Naive thymus-derived CD4-positive, alpha-beta T cell (primary cell): Measurements from ENCODE around the gene HIVEP3. TPM values are rescaled to one million over a fixed set of nuclear protein-coding genes. Genes with fewer than 3 reads are reported as not detected.

Experiments used
- ATAC-seq: fragments of 150-1000 bp; cut with Tn5 transposase; 2 replicates; pipeline ENCODE4 v1.10.0; 2021; ENCODE audit warnings: mild to moderate bottlenecking, moderate library complexity
- CTCF ChIA-PET: fragments of 350-600 bp; sonication (Branson Sonifier 250); formaldehyde crosslinking; loops from one replicate; lab custom pipeline; 2021; ENCODE audit warnings: antibody characterized with exemption; lab: Charles Lee
- POLR2A ChIA-PET: fragments of 350-600 bp; sonication (Branson Sonifier 250); formaldehyde crosslinking; loops from one replicate; lab custom pipeline; 2021; ENCODE audit warnings: antibody characterized with exemption, inconsistent platforms; lab: Charles Lee
- DNase-seq, 9 donors: peaks; one replicate each; pipeline versions ENCODE4 v3.0.0 to v3.0.0-alpha.2; 2020 to 2022; ENCODE audit warnings: mixed read lengths in 1 of 9
- H3K27ac ChIP-seq: one replicate; pipeline ENCODE4 v1.7.0; 2013; ENCODE audit warnings: mild to moderate bottlenecking, low read depth, low read length, moderate library complexity
- H3K27me3 ChIP-seq, 2 donors: one replicate each; pipeline ENCODE4 v1.7.0; 2013; ENCODE audit warnings: low read length in 2 of 2, mild to moderate bottlenecking in 2 of 2, moderate library complexity in 2 of 2; ENCODE audit not compliant: control insufficient read depth in 2 of 2, insufficient read depth in 2 of 2
- H3K36me3 ChIP-seq, 3 experiments: 1 replicate in 2 of 3; 2 replicates in 1 of 3; pipeline ENCODE4 v1.7.0; 2013; ENCODE audit warnings: low read length in 3 of 3, mild to moderate bottlenecking in 3 of 3, moderate library complexity in 1 of 3; ENCODE audit not compliant: insufficient read depth in 3 of 3, control insufficient read depth in 2 of 3
- H3K4me1 ChIP-seq, 2 donors: one replicate each; pipeline ENCODE4 v1.7.0; 2013; ENCODE audit warnings: low read length in 2 of 2, mild to moderate bottlenecking in 2 of 2, moderate library complexity in 1 of 2; ENCODE audit not compliant: control insufficient read depth in 2 of 2, insufficient read depth in 2 of 2
- H3K4me3 ChIP-seq: 2 replicates; pipeline ENCODE4 v1.7.0; 2013; ENCODE audit warnings: mild to moderate bottlenecking, low read length
- H3K9me3 ChIP-seq, 3 experiments: 1 replicate in 2 of 3; 2 replicates in 1 of 3; pipeline ENCODE4 v1.7.0; 2013; ENCODE audit warnings: low read length in 3 of 3; ENCODE audit not compliant: control insufficient read depth in 2 of 3
- H3K27ac Mint-ChIP-seq, 9 donors: one replicate each; pipeline ENCODE4 v1.8.0; 2020 to 2022; ENCODE audit warnings: mixed read lengths in 9 of 9, mild to moderate bottlenecking in 8 of 9, moderate library complexity in 5 of 9, inconsistent platforms in 2 of 9
- H3K27me3 Mint-ChIP-seq, 5 donors: one replicate each; pipeline ENCODE4 v1.8.0; 2021 to 2022; ENCODE audit warnings: mixed read lengths in 5 of 5, mild to moderate bottlenecking in 1 of 5
- H3K36me3 Mint-ChIP-seq, 5 donors: one replicate each; pipeline ENCODE4 v1.8.0; 2020 to 2022; ENCODE audit warnings: mixed read lengths in 5 of 5, mild to moderate bottlenecking in 3 of 5, inconsistent platforms in 1 of 5
- H3K4me1 Mint-ChIP-seq, 7 donors: one replicate each; pipeline ENCODE4 v1.8.0; 2020 to 2022; ENCODE audit warnings: mixed read lengths in 7 of 7, mild to moderate bottlenecking in 3 of 7, inconsistent platforms in 1 of 7
- H3K4me3 Mint-ChIP-seq, 10 donors: one replicate each; pipeline ENCODE4 v1.8.0; 2020 to 2022; ENCODE audit warnings: mild to moderate bottlenecking in 10 of 10, mixed read lengths in 10 of 10, moderate library complexity in 6 of 10, inconsistent platforms in 2 of 10
- H3K9me3 Mint-ChIP-seq, 11 donors: one replicate each; pipeline ENCODE4 v1.8.0; 2020 to 2022; ENCODE audit warnings: mixed read lengths in 11 of 11, mild to moderate bottlenecking in 4 of 11, inconsistent platforms in 1 of 11, moderate library complexity in 1 of 11
- intact Hi-C, 2 donors: fragments of 100-400 bp; cut with micrococcal nuclease; formaldehyde crosslinking; loops; one replicate each; pipeline ENCODE4 v1.15.1; 2023
- polyA plus RNA-seq, 2 donors: library from polyadenylated mRNA; unstranded; fragments of 300-500 nt; fragmentation: Illumina TruSeq; gene quantifications; one replicate each; pipeline ENCODE4 v1.2.3, GENCODE V29; 2021
- total RNA-seq, 6 experiments: library from RNA in 5 of 6; stranded (reverse) in 5 of 6; gene quantifications; 1 replicate in 5 of 6; 2 replicates in 1 of 6; pipeline ENCODE4 v1.2.3 and lab custom pipeline; 2021 to 2026

The HIVEP3 gene
- total and polyA plus RNA-seq, 7 experiments from 2014 or later: 4.3 to 19.1 (median 7.0) TPM

- peaks cover 0 to 4% of the 10 kb centered on the region in 2 donors for H3K4me1 ChIP-seq
- Mint-ChIP-seq H3K4me1 (peaks cover 0 to 26% (median 15%) of the 10 kb centered on the region in 7 donors), H3K4me3 (peak overlapping the region in 1 of 10 donors; percentile 41), H3K27me3 (no peaks in the 10 kb centered on the region), H3K27ac (peak overlapping the region in 2 of 9 donors; percentile 41 to 58), H3K9me3 (peaks cover 0 to 3% (median 0%) of the 10 kb centered on the region in 11 donors), H3K36me3 (peaks cover 0 to 15% (median 0%) of the 10 kb centered on the region in 5 donors)
- no peaks in the 10 kb centered on the region for H3K9me3 ChIP-seq
- intact Hi-C loops: loop anchor here in 1 of 2 donors (1.0 to 10.0 kb wide), 3 partner anchors 48 to 348 kb away; no protein-coding TSS in a partner anchor
- H3K36me3 ChIP-seq: no peaks in the 10 kb centered on the region
- peak in 1 of 9 donors; percentile 57 for DNase-seq
- no peak overlapping the region for H3K27ac ChIP-seq
- ChIA-PET POLR2A (no interaction called here), CTCF (no interaction called here)
- no peaks in the 10 kb centered on the region for H3K27me3 ChIP-seq
- ATAC-seq: peak; percentile 53
- H3K4me3 ChIP-seq: no peak overlapping the region
Observed at GRCh38 chr1:41862384-41863221, 56.1 kb downstream of the HIVEP3 start.

GRCh38 chr1:41861535-41862383 lies 57.0 kb downstream of the HIVEP3 start:
- CTCF ChIA-PET: no interaction called here
- Histone ChIP-seq H3K9me3 (no peaks in the 10 kb centered on the region), H3K27ac (no peak overlapping the region), H3K27me3 (no peaks in the 10 kb centered on the region), H3K36me3 (no peaks in the 10 kb centered on the region), H3K4me3 (no peak overlapping the region), H3K4me1 (peaks cover 0 to 4% of the 10 kb centered on the region in 2 donors)
- Mint-ChIP-seq H3K27ac (peak overlapping the region in 2 of 9 donors; percentile 58 to 71), H3K4me3 (peak overlapping the region in 1 of 10 donors; percentile 41), H3K36me3 (peaks cover 0 to 15% (median 3%) of the 10 kb centered on the region in 5 donors), H3K27me3 (no peaks in the 10 kb centered on the region), H3K4me1 (peaks cover 0 to 25% (median 15%) of the 10 kb centered on the region in 7 donors), H3K9me3 (peaks cover 0 to 3% (median 0%) of the 10 kb centered on the region in 11 donors)
- no peak for ATAC-seq
- no peak for DNase-seq
- POLR2A ChIA-PET: no interaction called here
- intact Hi-C loops: loop anchor here in 1 of 2 donors (10.0 kb wide), 2 partner anchors 47 to 347 kb away; no protein-coding TSS in a partner anchor

GRCh38 chr1:41860771-41861170 lies 58.0 kb downstream of the HIVEP3 start:
- intact Hi-C loops: loop anchor here in 1 of 2 donors (10.0 kb wide), 2 partner anchors 46 to 346 kb away; no protein-coding TSS in a partner anchor
- peaks cover 0 to 4% of the 10 kb centered on the region in 2 donors for H3K4me1 ChIP-seq
- no peaks in the 10 kb centered on the region for H3K27me3 Mint-ChIP-seq
- no peaks in the 10 kb centered on the region for H3K9me3 ChIP-seq
- no peaks in the 10 kb centered on the region for H3K27me3 ChIP-seq
- CTCF ChIA-PET: no interaction called here
- peaks cover 0 to 3% (median 0%) of the 10 kb centered on the region in 11 donors for H3K9me3 Mint-ChIP-seq
- H3K4me1 Mint-ChIP-seq: peaks cover 0 to 25% (median 15%) of the 10 kb centered on the region in 7 donors
- POLR2A ChIA-PET: no interaction called here
- H3K27ac Mint-ChIP-seq: no peak overlapping the region
- no peak overlapping the region for H3K27ac ChIP-seq
- H3K4me3 Mint-ChIP-seq: no peak overlapping the region
- H3K36me3 ChIP-seq: no peaks in the 10 kb centered on the region
- ATAC-seq (no peak), DNase-seq (no peak)
- H3K4me3 ChIP-seq: no peak overlapping the region
- H3K36me3 Mint-ChIP-seq: peaks cover 3 to 19% (median 4%) of the 10 kb centered on the region in 5 donors

- ATAC-seq (no peak), DNase-seq (no peak)
- Mint-ChIP-seq H3K4me1 (peaks cover 0 to 25% (median 15%) of the 10 kb centered on the region in 7 donors), H3K27me3 (no peaks in the 10 kb centered on the region), H3K4me3 (no peak overlapping the region), H3K36me3 (peaks cover 8 to 24% (median 9%) of the 10 kb centered on the region in 5 donors), H3K27ac (no peak overlapping the region), H3K9me3 (peaks cover 0 to 3% (median 0%) of the 10 kb centered on the region in 11 donors)
- intact Hi-C loops: loop anchor here in 1 of 2 donors (10.0 kb wide), 2 partner anchors 45 to 345 kb away; no protein-coding TSS in a partner anchor
- peaks cover 0 to 4% of the 10 kb centered on the region in 2 donors for H3K4me1 ChIP-seq
- no peaks in the 10 kb centered on the region for H3K27me3 ChIP-seq
- POLR2A ChIA-PET: no interaction called here
- CTCF ChIA-PET: no interaction called here
- no peaks in the 10 kb centered on the region for H3K9me3 ChIP-seq
- H3K27ac ChIP-seq: no peak overlapping the region
- no peak overlapping the region for H3K4me3 ChIP-seq
- no peaks in the 10 kb centered on the region for H3K36me3 ChIP-seq
Observed at GRCh38 chr1:41860214-41860613, 58.5 kb downstream of the HIVEP3 start.

GRCh38 chr1:41859686-41860085 lies 59.0 kb downstream of the HIVEP3 start:
- peaks cover 0 to 4% of the 10 kb centered on the region in 2 donors for H3K4me1 ChIP-seq
- DNase-seq (no peak), ATAC-seq (peak; percentile 36)
- intact Hi-C loops: loop anchor here in 1 of 2 donors (10.0 kb wide), 2 partner anchors 45 to 345 kb away; no protein-coding TSS in a partner anchor
- no peak overlapping the region for H3K4me3 ChIP-seq
- no peaks in the 10 kb centered on the region for H3K27me3 Mint-ChIP-seq
- no peaks in the 10 kb centered on the region for H3K9me3 ChIP-seq
- no peaks in the 10 kb centered on the region for H3K36me3 ChIP-seq
- peaks cover 8 to 24% (median 9%) of the 10 kb centered on the region in 5 donors for H3K36me3 Mint-ChIP-seq
- peaks cover 0 to 25% (median 15%) of the 10 kb centered on the region in 7 donors for H3K4me1 Mint-ChIP-seq
- peaks cover 0 to 3% (median 0%) of the 10 kb centered on the region in 11 donors for H3K9me3 Mint-ChIP-seq
- no peak overlapping the region for H3K4me3 Mint-ChIP-seq
- no peaks in the 10 kb centered on the region for H3K27me3 ChIP-seq
- CTCF ChIA-PET: no interaction called here
- POLR2A ChIA-PET: no interaction called here
- H3K27ac ChIP-seq: no peak overlapping the region
- H3K27ac Mint-ChIP-seq: no peak overlapping the region

- H3K27ac Mint-ChIP-seq: no peak overlapping the region
- CTCF ChIA-PET: no interaction called here
- no peaks in the 10 kb centered on the region for H3K9me3 ChIP-seq
- no peaks in the 10 kb centered on the region for H3K27me3 ChIP-seq
- no peak for DNase-seq
- peaks cover 0 to 6% (median 0%) of the 10 kb centered on the region in 11 donors for H3K9me3 Mint-ChIP-seq
- no peak overlapping the region for H3K4me3 Mint-ChIP-seq
- H3K4me3 ChIP-seq: no peak overlapping the region
- intact Hi-C loops: no loop called here
- H3K27me3 Mint-ChIP-seq: no peaks in the 10 kb centered on the region
- no peak for ATAC-seq
- H3K27ac ChIP-seq: no peak overlapping the region
- POLR2A ChIA-PET: no interaction called here
- no peaks in the 10 kb centered on the region for H3K4me1 ChIP-seq
- no peaks in the 10 kb centered on the region for H3K36me3 ChIP-seq
- peaks cover 0 to 14% (median 5%) of the 10 kb centered on the region in 7 donors for H3K4me1 Mint-ChIP-seq
- H3K36me3 Mint-ChIP-seq: peaks cover 8 to 24% (median 9%) of the 10 kb centered on the region in 5 donors
Observed at GRCh38 chr1:41856944-41857285, 61.8 kb downstream of the HIVEP3 start.
